ENCODE measurements around the gene HECW1. TPM values are rescaled to one million over a fixed set of nuclear protein-coding genes. Genes with fewer than 3 reads are reported as not detected.

The HECW1 gene
- total RNA-seq, 4 donors from 2014 or later, result 0.09 to 0.32 (median 0.12) TPM

GRCh38 chr7:43517464-43517863, 405.0 kb downstream of the HECW1 start:
- no peak for DNase-seq (ENCODE audit: low spot score)
- no peak for TF ChIP-seq CTCF (IDR thresholded peaks at IDR 0.05)
- ATAC-seq (ENCODE audit: low FRiP score), result no peak

GRCh38 chr7:43520201-43520600, 407.8 kb downstream of the HECW1 start:
- DNase-seq (ENCODE audit: low spot score), result no peak
- TF ChIP-seq CTCF (IDR thresholded peaks at IDR 0.05), result no peak
- no peak for ATAC-seq (ENCODE audit: low FRiP score)

DNA sequence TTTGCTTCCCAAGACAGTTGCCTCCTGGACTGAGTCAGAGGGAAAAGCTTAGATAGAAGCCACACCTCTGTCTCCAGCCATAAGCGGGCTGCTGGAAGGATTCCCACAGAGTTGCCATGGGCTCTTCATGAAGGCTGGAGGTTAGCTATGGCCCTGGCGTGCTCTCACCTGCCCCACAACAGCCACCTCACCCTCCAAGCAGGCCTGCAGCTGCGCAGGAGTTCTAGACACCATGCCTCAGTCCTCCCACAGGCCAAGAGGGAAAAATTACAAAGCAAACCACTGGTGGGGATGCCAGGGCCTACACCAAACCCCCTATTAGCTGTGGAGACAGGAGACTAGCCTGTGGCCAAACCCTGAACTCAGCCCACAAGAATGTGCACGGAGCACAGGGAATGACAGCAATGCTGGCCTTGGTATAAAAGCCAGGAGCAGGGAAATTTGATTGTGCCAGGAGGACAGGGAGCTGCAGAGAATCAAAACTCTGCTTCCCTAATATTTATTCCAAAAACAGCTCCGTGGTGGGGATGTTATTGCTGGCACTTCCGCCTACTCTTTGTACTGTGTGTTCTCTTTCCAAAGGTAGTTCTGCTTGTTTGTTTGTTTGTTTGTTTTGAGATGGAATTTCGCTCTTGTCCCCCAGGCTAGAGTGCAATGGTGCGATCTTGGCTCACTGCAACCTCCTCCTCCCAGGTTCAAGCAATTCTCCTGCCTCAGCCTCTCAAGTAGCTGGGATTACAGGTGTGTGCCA, 410.1 kb downstream of the HECW1 start:
- ATAC-seq (ENCODE audit: low FRiP score) (no peak), DNase-seq (ENCODE audit: low spot score) (no peak)
- no peak for TF ChIP-seq CTCF (IDR thresholded peaks at IDR 0.05)

DNA sequence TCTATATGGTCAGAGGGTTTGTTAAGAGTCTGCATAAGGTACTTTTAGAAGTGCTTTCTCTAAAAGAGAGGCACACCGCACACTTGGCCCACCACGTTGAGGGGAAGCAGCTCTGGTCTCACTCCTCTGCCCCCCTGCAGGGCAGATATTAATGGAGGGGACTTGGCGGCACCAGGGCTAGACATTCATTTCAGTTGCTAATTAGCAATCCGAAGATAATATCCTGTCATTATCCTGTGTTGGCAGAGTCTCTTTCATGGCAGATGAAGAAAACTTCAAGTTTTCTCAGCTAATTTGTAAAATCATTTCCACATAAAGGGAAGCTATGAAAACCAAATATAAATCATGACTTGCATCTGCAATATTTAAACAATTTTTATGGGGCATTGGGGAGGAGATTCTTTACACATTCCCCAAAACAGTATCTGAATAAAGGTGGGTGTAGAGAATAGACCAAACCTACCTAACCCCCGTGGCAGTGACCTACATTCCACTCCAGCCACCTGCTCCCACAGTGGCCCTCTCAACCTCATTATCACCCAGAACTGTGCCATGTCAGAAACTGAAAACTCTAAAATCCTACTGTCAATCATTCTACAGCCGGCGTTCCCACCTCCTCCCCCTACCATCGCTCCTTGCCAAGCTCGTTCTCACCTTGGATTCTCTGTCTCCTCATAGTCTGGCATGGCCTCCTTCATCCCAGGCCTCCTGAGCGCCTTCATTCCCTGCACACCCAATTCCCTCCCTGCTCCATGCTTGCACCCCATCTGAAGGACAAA, 416.3 kb downstream of the HECW1 start:
- DNase-seq (ENCODE audit: low spot score), result no peak
- ATAC-seq (ENCODE audit: low FRiP score), result no peak
- TF ChIP-seq CTCF (IDR thresholded peaks at IDR 0.05), result no peak

- ATAC-seq (ENCODE audit: low FRiP score) (no peak), DNase-seq (ENCODE audit: low spot score) (no peak)
- no peak for TF ChIP-seq CTCF (IDR thresholded peaks at IDR 0.05)
These were observed 418.3 kb downstream of the HECW1 start for GRCh38 chr7:43530553-43531410.

DNA sequence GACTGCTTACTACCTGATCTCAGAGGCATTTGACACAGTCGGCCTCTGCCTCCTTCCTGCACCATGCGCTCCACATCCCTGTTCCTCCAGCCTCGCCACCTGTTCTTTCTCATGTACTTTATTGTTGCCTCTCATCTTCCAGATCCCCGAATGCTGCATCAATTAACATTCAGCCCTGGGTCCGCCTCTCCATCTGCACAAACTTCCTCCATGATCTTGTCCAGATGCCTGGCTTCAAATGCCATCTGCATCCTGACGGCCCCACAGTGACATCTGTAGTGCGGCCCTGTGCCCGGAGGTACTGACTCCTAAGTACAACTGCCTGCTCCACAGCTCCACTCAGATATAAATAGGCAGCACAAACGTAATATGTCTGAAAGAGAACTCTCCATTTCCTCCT, 419.3 kb downstream of the HECW1 start:
- ATAC-seq (ENCODE audit: low FRiP score), result no peak
- no peak for TF ChIP-seq CTCF (IDR thresholded peaks at IDR 0.05)
- DNase-seq (ENCODE audit: low spot score), result no peak
